H9 (cell line): ENCODE results near the gene SOS1. TPM values are rescaled to one million over a fixed set of nuclear protein-coding genes. Genes with fewer than 3 reads are reported as not detected.

Experiments used
- DNase-seq: peaks from one replicate; pipeline ENCODE4 v3.0.0-alpha.2; 2017
- H2AFZ ChIP-seq: one replicate; pipeline ENCODE4 v1.6.1; 2013; ENCODE audit warnings: mild to moderate bottlenecking, low read length, control low read depth, moderate library complexity
- H2AK5ac ChIP-seq: 2 replicates; pipeline ENCODE4 v1.6.1; 2013; ENCODE audit warnings: low read length, control low read depth, mixed read lengths; ENCODE audit not compliant: insufficient read length
- H2BK120ac ChIP-seq: one replicate; pipeline ENCODE4 v1.6.1; 2013; ENCODE audit warnings: low read depth, mild to moderate bottlenecking, low read length, control low read depth, inconsistent platforms; ENCODE audit not compliant: poor library complexity, severe bottlenecking
- H2BK12ac ChIP-seq: 2 replicates; pipeline ENCODE4 v1.6.1; 2013; ENCODE audit warnings: low read length, control low read depth, mixed read lengths, low read depth; ENCODE audit not compliant: insufficient read length
- H2BK15ac ChIP-seq: 2 replicates; pipeline ENCODE4 v1.6.1; 2013; ENCODE audit warnings: low read depth, low read length, control low read depth
- H2BK20ac ChIP-seq: one replicate; pipeline ENCODE4 v1.6.1; 2013; ENCODE audit warnings: low read depth, mild to moderate bottlenecking, low read length, control low read depth, inconsistent platforms; ENCODE audit not compliant: poor library complexity, severe bottlenecking
- H2BK5ac ChIP-seq: 2 replicates; pipeline ENCODE4 v1.6.1; 2013; ENCODE audit warnings: low read length, control low read depth, mixed read lengths; ENCODE audit not compliant: insufficient read length
- H3K14ac ChIP-seq: 2 replicates; pipeline ENCODE4 v1.6.1; 2013; ENCODE audit warnings: low read length, control low read depth; ENCODE audit not compliant: insufficient read depth
- H3K18ac ChIP-seq: 2 replicates; pipeline ENCODE4 v1.6.1; 2013; ENCODE audit warnings: low read depth, mild to moderate bottlenecking, mixed read lengths, low read length, control low read depth; ENCODE audit not compliant: insufficient read length
- H3K23ac ChIP-seq: 2 replicates; pipeline ENCODE4 v1.6.1; 2013; ENCODE audit warnings: low read length, control low read depth, mixed read lengths, low read depth; ENCODE audit not compliant: insufficient read length
- H3K23me2 ChIP-seq: 2 replicates; pipeline ENCODE4 v1.6.1; 2013; ENCODE audit warnings: low read depth, mild to moderate bottlenecking, mixed read lengths, low read length, control low read depth; ENCODE audit not compliant: insufficient read length, poor library complexity, severe bottlenecking
- H3K27ac ChIP-seq: 2 replicates; pipeline ENCODE4 v1.5.1; 2013; ENCODE audit warnings: low read length, control low read depth, mixed read lengths, low read depth; ENCODE audit not compliant: insufficient read length
- H3K27me3 ChIP-seq: 2 replicates; pipeline ENCODE4 v1.6.1; 2013; ENCODE audit warnings: low read length, control low read depth, inconsistent platforms; ENCODE audit not compliant: insufficient read depth
- H3K4ac ChIP-seq: 2 replicates; pipeline ENCODE4 v1.6.1; 2013; ENCODE audit warnings: low read depth, mild to moderate bottlenecking, control low read depth, inconsistent platforms, low read length, moderate library complexity
- H3K4me1 ChIP-seq: 2 replicates; pipeline ENCODE4 v1.6.1; 2013; ENCODE audit warnings: low read length, control low read depth, inconsistent platforms; ENCODE audit not compliant: insufficient read depth
- H3K4me2 ChIP-seq: 2 replicates; pipeline ENCODE4 v1.6.1; 2013; ENCODE audit warnings: low read length, control low read depth, mixed read lengths; ENCODE audit not compliant: insufficient read length, insufficient read depth
- H3K56ac ChIP-seq: 2 replicates; pipeline ENCODE4 v1.6.1; 2013; ENCODE audit warnings: low read depth, mild to moderate bottlenecking, mixed read lengths, low read length, control low read depth; ENCODE audit not compliant: insufficient read length
- H3K79me1 ChIP-seq: 2 replicates; pipeline ENCODE4 v1.6.1; 2013; ENCODE audit warnings: low read depth, mild to moderate bottlenecking, moderate library complexity, low read length, control low read depth, inconsistent platforms; ENCODE audit not compliant: insufficient read depth, poor library complexity, severe bottlenecking
- H3K79me2 ChIP-seq: 2 replicates; pipeline ENCODE4 v1.6.1; 2013; ENCODE audit warnings: low read length, control low read depth, inconsistent platforms; ENCODE audit not compliant: insufficient read depth
- H3K9ac ChIP-seq: 2 replicates; pipeline ENCODE4 v1.6.1; 2013; ENCODE audit warnings: low read length, control low read depth, mixed read lengths; ENCODE audit not compliant: insufficient read length; ENCODE audit errors: extremely low read depth
- H3K9me3 ChIP-seq: one replicate; pipeline ENCODE4 v1.6.1; 2013; ENCODE audit warnings: low read depth, low read length, inconsistent platforms; ENCODE audit not compliant: control insufficient read depth
- H3T11ph ChIP-seq: one replicate; pipeline ENCODE4 v1.6.1; 2013; ENCODE audit warnings: mild to moderate bottlenecking, low read length, control low read depth, inconsistent platforms
- H4K20me1 ChIP-seq: one replicate; pipeline ENCODE4 v1.6.1; 2013; ENCODE audit not compliant: control insufficient read depth, insufficient read length, insufficient read depth
- H4K5ac ChIP-seq: 2 replicates; pipeline ENCODE4 v1.6.1; 2013; ENCODE audit warnings: low read depth, mild to moderate bottlenecking, mixed read lengths, low read length, control low read depth; ENCODE audit not compliant: insufficient read length
- H4K8ac ChIP-seq: replicated peaks from 2 replicates; pipeline ENCODE4 v1.6.1; 2013; ENCODE audit warnings: low read length, control low read depth, mixed read lengths, low read depth; ENCODE audit not compliant: insufficient read length
- H4K91ac ChIP-seq: 2 replicates; pipeline ENCODE4 v1.6.1; 2013; ENCODE audit warnings: low read depth, mild to moderate bottlenecking, moderate library complexity, mixed read lengths, low read length, control low read depth; ENCODE audit not compliant: insufficient read length
- H3K27ac Mint-ChIP-seq, 3 experiments: 2 replicates in 2 of 3; 3 replicates in 1 of 3; pipeline ENCODE4 v1.8.0; 2020 to 2021; ENCODE audit warnings: mixed read lengths in 3 of 3, mild to moderate bottlenecking in 1 of 3, moderate library complexity in 1 of 3
- H3K27me3 Mint-ChIP-seq: 2 replicates; pipeline ENCODE4 v1.8.0; 2021; ENCODE audit warnings: low read depth, mild to moderate bottlenecking, moderate library complexity, mixed read lengths
- H3K36me3 Mint-ChIP-seq, 3 experiments: 2 replicates in 2 of 3; 3 replicates in 1 of 3; pipeline ENCODE4 v1.8.0; 2020 to 2021; ENCODE audit warnings: low read depth in 3 of 3, mixed read lengths in 3 of 3; ENCODE audit not compliant: insufficient read depth in 1 of 3
- H3K4me1 Mint-ChIP-seq, 2 experiments: 2 replicates each; pipeline ENCODE4 v1.8.0; 2020; ENCODE audit warnings: mixed read lengths in 2 of 2
- H3K4me3 Mint-ChIP-seq, 2 experiments: 2 replicates in 1 of 2; 3 replicates in 1 of 2; pipeline ENCODE4 v1.8.0; 2020 to 2021; ENCODE audit warnings: mild to moderate bottlenecking in 2 of 2, mixed read lengths in 2 of 2, moderate library complexity in 1 of 2
- H3K9me3 Mint-ChIP-seq, 2 experiments: 2 replicates in 1 of 2; 3 replicates in 1 of 2; pipeline ENCODE4 v1.8.0; 2020; ENCODE audit warnings: mild to moderate bottlenecking in 2 of 2, mixed read lengths in 2 of 2, moderate library complexity in 1 of 2
- CTCF ChIP-seq: fragments of 200-600 bp; sonication (generic); conservative IDR thresholded peaks from 3 replicates; pipeline ENCODE4 v1.8.0; 2021; ENCODE audit warnings: antibody characterized with exemption, mild to moderate bottlenecking
- WGBS: extraction: QIAGEN DNeasy Blood & Tissue Kit; methylation state at CpG from one replicate; pipeline ENCODE4 v1.1.7; 2013; ENCODE audit warnings: missing lambda C conversion rate, low lambda C conversion rate, mixed read lengths; ENCODE audit not compliant: insufficient read length; ENCODE audit errors: extremely low coverage; 5-methylcytosine and 5-hydroxymethylcytosine counted together
- total RNA-seq: library from RNA; stranded (reverse); gene quantifications from 2 replicates; pipeline ENCODE4 v1.2.1, GENCODE V29; 2021

The SOS1 gene
- total RNA-seq, 1 experiment from 2014 or later = 35.8 TPM

GRCh38 chr2:38945372-38945771 is 175.5 kb downstream of the SOS1 start:
- Histone ChIP-seq H2BK12ac (no peak overlapping the region), H3K27ac (no peak overlapping the region), H4K91ac (no peak overlapping the region), H2BK20ac (no peak overlapping the region), H3K9ac (no peak overlapping the region), H3K79me2 (no peaks in the 10 kb centered on the region), H3K9me3 (no peaks in the 10 kb centered on the region), H2BK15ac (no peak overlapping the region), H3K79me1 (no peaks in the 10 kb centered on the region), H3T11ph (no peak overlapping the region), H4K8ac (no peak overlapping the region), H3K23me2 (no peaks in the 10 kb centered on the region), H3K56ac (no peak overlapping the region), H4K20me1 (no peaks in the 10 kb centered on the region), H4K5ac (no peak overlapping the region), H3K27me3 (no peaks in the 10 kb centered on the region), H3K4me2 (no peak overlapping the region), H2AFZ (no peak overlapping the region), H2BK5ac (no peak overlapping the region), H3K14ac (no peak overlapping the region), H2BK120ac (no peak overlapping the region), H3K18ac (no peak overlapping the region), H3K4ac (no peak overlapping the region), H3K23ac (no peak overlapping the region), H3K4me1 (peaks cover 5% of the 10 kb centered on the region), H2AK5ac (no peak overlapping the region)
- Mint-ChIP-seq H3K27ac (no peak overlapping the region), H3K36me3 (no peaks in the 10 kb centered on the region), H3K4me3 (no peak overlapping the region), H3K4me1 (peaks cover 26 to 33% of the 10 kb centered on the region in 2 experiments), H3K9me3 (no peaks in the 10 kb centered on the region; a peak in 1 of 5 replicates), H3K27me3 (no peaks in the 10 kb centered on the region)
- WGBS = no CpG with 5 or more reads among the region's 4 CpGs
- no peak for DNase-seq
- TF ChIP-seq CTCF = no peak
